ENCODE results near the gene ADAMTS14.
"Not testable (repeated sequence)": the region's sequence is repeated elsewhere in the genome, so short reads cannot be mapped to it uniquely, and the experiment has no call there.

Gene ADAMTS14

GRCh38 chr10:70672165-70673042, at the start of gene ADAMTS14:
Gene ADAMTS14, plus strand, starts transcription at chr10:70672506. Its CDS starts 297 bp downstream, at chr10:70672803.
- peaks cover 5% of the 10 kb centered on the region for H3K9me3 Mint-ChIP-seq
- H3K4me3 Mint-ChIP-seq, result peak within 1 kb of the TSS; percentile 69
- peaks cover 16% of the 10 kb centered on the region for H3K4me1 Mint-ChIP-seq (ENCODE audit: low read depth)
- peaks cover 46% of the 10 kb centered on the region for H3K27me3 Mint-ChIP-seq
- H3K27ac Mint-ChIP-seq, result no peak within 1 kb of the TSS
- no peaks in the 10 kb centered on the region for H3K36me3 Mint-ChIP-seq (ENCODE audit: low read depth)

- no peak overlapping the region for H3K4me3 Mint-ChIP-seq
Observed at GRCh38 chr10:70622541-70622940, 49.8 kb upstream of the ADAMTS14 start.

GRCh38 chr10:70622981-70623844, 49.1 kb upstream of the ADAMTS14 start:
- peaks cover 13% of the 10 kb centered on the region for H3K4me1 Mint-ChIP-seq (ENCODE audit: low read depth)
- H3K27ac Mint-ChIP-seq, result no peak overlapping the region
- H3K27me3 Mint-ChIP-seq, result no peaks in the 10 kb centered on the region
- H3K9me3 Mint-ChIP-seq, result peaks cover 11% of the 10 kb centered on the region
- H3K4me3 Mint-ChIP-seq, result no peak overlapping the region
- H3K36me3 Mint-ChIP-seq (ENCODE audit: low read depth), result no peaks in the 10 kb centered on the region

More at GRCh38 chr10:70622541-70622940, 49.8 kb upstream of the ADAMTS14 start:
- H3K4me1 Mint-ChIP-seq (ENCODE audit: low read depth), result peaks cover 19% of the 10 kb centered on the region
- H3K9me3 Mint-ChIP-seq, result peaks cover 8% of the 10 kb centered on the region
- H3K27ac Mint-ChIP-seq, result no peak overlapping the region
- H3K36me3 Mint-ChIP-seq (ENCODE audit: low read depth), result no peaks in the 10 kb centered on the region
- H3K27me3 Mint-ChIP-seq, result no peaks in the 10 kb centered on the region

DNA sequence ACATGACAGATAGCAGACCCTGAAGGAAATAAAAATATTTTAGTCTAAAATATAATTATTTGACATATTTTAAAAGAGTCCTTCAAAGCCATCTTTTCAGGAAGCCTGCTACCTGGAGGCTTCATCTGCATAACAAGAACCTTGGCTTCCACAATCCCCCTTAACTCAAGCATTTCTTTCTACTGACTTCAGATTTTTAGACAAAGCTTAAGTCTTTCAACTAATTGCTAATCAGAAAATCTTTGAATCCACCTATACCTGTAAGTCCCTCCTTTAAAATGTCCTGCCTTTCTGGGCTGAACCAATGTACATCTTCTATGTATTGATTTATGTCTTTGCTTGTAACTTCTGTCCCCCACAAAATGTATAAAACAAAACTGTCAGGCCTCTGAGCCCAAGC, 46.2 kb upstream of the ADAMTS14 start:
- Mint-ChIP-seq H3K27ac (no peak overlapping the region), H3K9me3 (peaks cover 11% of the 10 kb centered on the region), H3K4me3 (no peak overlapping the region), H3K27me3 (no peaks in the 10 kb centered on the region), H3K36me3 (ENCODE audit: low read depth) (no peaks in the 10 kb centered on the region), H3K4me1 (ENCODE audit: low read depth) (no peaks in the 10 kb centered on the region)

- Mint-ChIP-seq H3K4me1 (ENCODE audit: low read depth) (no peaks in the 10 kb centered on the region), H3K36me3 (ENCODE audit: low read depth) (no peaks in the 10 kb centered on the region), H3K4me3 (no peak overlapping the region), H3K27me3 (no peaks in the 10 kb centered on the region), H3K27ac (no peak overlapping the region), H3K9me3 (peaks cover 7% of the 10 kb centered on the region)
Observed at GRCh38 chr10:70629338-70629737, 43.0 kb upstream of the ADAMTS14 start.

DNA sequence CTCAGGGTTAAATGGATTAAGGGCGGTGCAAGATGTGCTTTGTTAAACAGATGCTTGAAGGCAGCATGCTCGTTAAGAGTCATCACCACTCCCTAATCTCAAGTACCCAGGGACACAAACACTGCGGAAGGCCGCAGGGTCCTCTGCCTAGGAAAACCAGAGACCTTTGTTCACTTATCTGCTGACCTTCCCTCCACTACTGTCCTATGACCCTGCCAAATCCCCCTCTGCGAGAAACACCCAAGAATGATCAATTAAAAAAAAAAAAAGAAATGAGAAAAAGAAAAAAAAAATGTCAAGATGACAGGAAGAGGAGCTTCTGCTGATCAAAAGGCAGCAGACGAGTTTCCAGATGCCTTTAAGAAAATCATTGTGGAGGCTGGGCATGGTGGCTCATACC, 40.6 kb upstream of the ADAMTS14 start:
- H3K9me3 Mint-ChIP-seq; H3K4me1 Mint-ChIP-seq (ENCODE audit: low read depth); H3K27ac Mint-ChIP-seq: not testable (repeated sequence)

DNA sequence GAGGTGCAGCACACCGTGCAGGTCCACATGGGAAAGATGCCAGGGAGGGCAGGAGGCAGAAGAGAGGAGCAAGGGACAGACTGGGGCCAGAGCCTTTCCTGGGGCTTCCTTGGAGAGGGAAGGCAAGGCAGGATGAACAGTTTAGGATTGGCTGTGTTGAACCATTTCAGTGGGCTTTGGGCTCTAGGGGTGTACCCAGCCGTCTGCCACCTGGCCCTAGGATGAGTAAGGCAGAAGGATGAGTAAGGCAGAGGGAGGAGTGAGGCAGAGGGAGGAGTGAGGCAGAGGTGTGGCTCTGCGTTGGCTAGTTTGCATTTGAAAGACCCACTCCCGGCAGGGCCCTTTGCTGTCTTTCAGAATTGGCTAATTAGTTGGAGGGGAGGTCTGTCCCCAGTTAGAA, 38.3 kb upstream of the ADAMTS14 start:
- Mint-ChIP-seq H3K36me3 (ENCODE audit: low read depth) (no peaks in the 10 kb centered on the region), H3K9me3 (no peaks in the 10 kb centered on the region), H3K4me3 (no peak overlapping the region), H3K4me1 (ENCODE audit: low read depth) (no peaks in the 10 kb centered on the region), H3K27ac (no peak overlapping the region), H3K27me3 (no peaks in the 10 kb centered on the region)

More for the DNA sequence above, 40.6 kb upstream of the ADAMTS14 start:
- H3K4me3 Mint-ChIP-seq; H3K27me3 Mint-ChIP-seq; H3K36me3 Mint-ChIP-seq (ENCODE audit: low read depth): not testable (repeated sequence)

- H3K4me3 Mint-ChIP-seq; H3K4me1 Mint-ChIP-seq (ENCODE audit: low read depth); H3K36me3 Mint-ChIP-seq (ENCODE audit: low read depth); H3K27me3 Mint-ChIP-seq; H3K27ac Mint-ChIP-seq; H3K9me3 Mint-ChIP-seq: not testable (repeated sequence)
Observed at GRCh38 chr10:70634515-70634914, 37.8 kb upstream of the ADAMTS14 start.

- not testable (repeated sequence) for H3K4me1 Mint-ChIP-seq (ENCODE audit: low read depth); H3K36me3 Mint-ChIP-seq (ENCODE audit: low read depth); H3K9me3 Mint-ChIP-seq; H3K4me3 Mint-ChIP-seq; H3K27ac Mint-ChIP-seq; H3K27me3 Mint-ChIP-seq
Observed at GRCh38 chr10:70639640-70640383, 32.5 kb upstream of the ADAMTS14 start.

GRCh38 chr10:70643272-70643671, 29.0 kb upstream of the ADAMTS14 start:
- not testable (repeated sequence) for H3K9me3 Mint-ChIP-seq; H3K4me1 Mint-ChIP-seq (ENCODE audit: low read depth); H3K27me3 Mint-ChIP-seq

DNA sequence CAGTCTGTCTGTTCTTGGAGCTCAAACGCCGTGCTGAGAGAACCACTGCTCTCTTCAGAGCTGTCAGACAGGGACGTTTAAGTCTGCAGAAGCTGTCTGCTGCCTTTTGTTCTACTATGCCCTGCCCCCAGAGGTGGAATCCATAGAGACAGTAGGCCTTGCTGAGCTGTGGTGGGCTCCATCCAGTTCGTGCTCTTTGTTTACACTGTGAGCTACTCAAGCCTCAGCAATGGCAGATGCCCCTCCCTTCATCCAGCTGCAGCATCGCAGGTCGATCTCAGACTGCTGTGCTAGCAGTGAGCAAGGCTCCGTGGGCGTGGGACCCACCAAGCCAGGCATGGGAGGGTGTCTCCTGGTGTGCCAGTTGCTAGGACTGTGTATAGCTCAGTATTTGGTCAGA, 27.3 kb upstream of the ADAMTS14 start:
- not testable (repeated sequence) for H3K27me3 Mint-ChIP-seq; H3K27ac Mint-ChIP-seq; H3K4me3 Mint-ChIP-seq; H3K36me3 Mint-ChIP-seq (ENCODE audit: low read depth); H3K9me3 Mint-ChIP-seq; H3K4me1 Mint-ChIP-seq (ENCODE audit: low read depth)

More at GRCh38 chr10:70643272-70643671, 29.0 kb upstream of the ADAMTS14 start:
- H3K36me3 Mint-ChIP-seq (ENCODE audit: low read depth); H3K27ac Mint-ChIP-seq; H3K4me3 Mint-ChIP-seq: not testable (repeated sequence)

- Mint-ChIP-seq H3K27ac (no peak overlapping the region), H3K9me3 (peaks cover 18% of the 10 kb centered on the region), H3K36me3 (ENCODE audit: low read depth) (peaks cover 3% of the 10 kb centered on the region), H3K4me1 (ENCODE audit: low read depth) (no peaks in the 10 kb centered on the region), H3K27me3 (no peaks in the 10 kb centered on the region), H3K4me3 (no peak overlapping the region)
Observed at GRCh38 chr10:70647086-70647485, 25.2 kb upstream of the ADAMTS14 start.

DNA sequence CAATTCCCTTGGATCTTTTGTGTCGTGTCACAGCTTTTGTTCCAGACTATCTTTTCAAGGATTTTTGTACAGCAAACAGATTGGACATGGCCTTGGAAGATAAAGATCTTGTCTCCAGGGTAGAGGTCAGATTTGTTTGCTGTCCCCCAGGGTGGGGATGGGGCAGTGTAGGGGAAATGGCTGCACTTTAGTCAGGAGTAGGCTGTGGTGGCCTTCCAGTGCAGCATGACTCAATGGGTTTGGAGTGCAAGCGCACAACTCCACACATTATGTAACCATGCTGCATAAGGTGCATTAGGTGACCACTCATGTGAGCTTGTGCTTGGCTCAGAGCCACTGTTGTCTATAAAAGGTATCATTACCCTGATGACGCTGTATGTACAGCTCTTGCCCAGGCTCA, 23.9 kb upstream of the ADAMTS14 start:
- Mint-ChIP-seq H3K27me3 (no peaks in the 10 kb centered on the region), H3K9me3 (peaks cover 19% of the 10 kb centered on the region), H3K4me3 (no peak overlapping the region), H3K36me3 (ENCODE audit: low read depth) (peaks cover 3% of the 10 kb centered on the region), H3K27ac (no peak overlapping the region), H3K4me1 (ENCODE audit: low read depth) (no peaks in the 10 kb centered on the region)

- peaks cover 19% of the 10 kb centered on the region for H3K9me3 Mint-ChIP-seq
- H3K4me3 Mint-ChIP-seq, result no peak overlapping the region
- no peaks in the 10 kb centered on the region for H3K4me1 Mint-ChIP-seq (ENCODE audit: low read depth)
- H3K27ac Mint-ChIP-seq, result no peak overlapping the region
- H3K27me3 Mint-ChIP-seq, result no peaks in the 10 kb centered on the region
- H3K36me3 Mint-ChIP-seq (ENCODE audit: low read depth), result peaks cover 3% of the 10 kb centered on the region
Observed at GRCh38 chr10:70649526-70649925, 22.8 kb upstream of the ADAMTS14 start.

DNA sequence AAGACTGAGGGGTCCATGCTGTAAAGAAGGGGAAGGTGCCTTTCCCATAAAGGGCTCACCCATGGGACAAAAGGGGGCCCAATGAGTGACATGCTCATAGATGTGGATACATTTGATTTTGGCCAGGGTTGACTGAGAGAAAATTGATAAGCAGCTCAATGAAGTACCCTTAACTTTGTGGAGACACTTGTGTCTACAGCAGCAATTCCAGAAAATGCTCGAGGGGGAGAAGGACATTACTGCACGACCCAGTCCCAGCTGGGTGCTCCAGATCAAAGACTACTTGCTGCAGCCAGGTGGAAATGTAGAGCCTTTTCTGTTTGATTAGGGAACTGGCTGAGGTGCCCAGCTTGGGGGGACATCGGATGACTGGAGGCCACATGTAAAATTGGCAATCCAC, 22.2 kb upstream of the ADAMTS14 start:
- Mint-ChIP-seq H3K9me3 (peaks cover 19% of the 10 kb centered on the region), H3K4me3 (no peak overlapping the region), H3K27me3 (no peaks in the 10 kb centered on the region), H3K27ac (no peak overlapping the region), H3K36me3 (ENCODE audit: low read depth) (peaks cover 3% of the 10 kb centered on the region), H3K4me1 (ENCODE audit: low read depth) (no peaks in the 10 kb centered on the region)
